Mucosa of descending colon (tissue), 3 donors: ENCODE measurements around the gene BCDIN3D. TPM values are rescaled to one million over a fixed set of nuclear protein-coding genes. Genes with fewer than 3 reads are reported as not detected.
A peak's percentile ranks its signal among the peaks of the same experiment; 100 is the strongest.

Experiments
- ATAC-seq: fragments of 200-7000 bp; cut with Tn5 transposase; one replicate; pipeline ENCODE4 v1.9.1; 2020; ENCODE audit warnings: mild to moderate bottlenecking, moderate library complexity
- DNase-seq, 3 donors: peaks; one replicate each; pipeline ENCODE4 v3.0.0-alpha.2; 2020
- H3K36me3 ChIP-seq: fragments of 200-600 bp; one replicate; pipeline ENCODE4 v1.8.0; 2021; ENCODE audit warnings: low read depth, mild to moderate bottlenecking
- H3K4me1 ChIP-seq: fragments of 200-600 bp; one replicate; pipeline ENCODE4 v1.8.0; 2021; ENCODE audit warnings: low read depth, mild to moderate bottlenecking
- H3K4me3 ChIP-seq: fragments of 200-600 bp; one replicate; pipeline ENCODE4 v1.8.0; 2021; ENCODE audit warnings: mild to moderate bottlenecking
- H3K9me3 ChIP-seq: fragments of 200-600 bp; one replicate; pipeline ENCODE4 v1.8.0; 2021; ENCODE audit warnings: mild to moderate bottlenecking
- intact Hi-C, 2 donors: fragments of 100-400 bp; cut with DNase I in 1 of 2; cut with micrococcal nuclease in 1 of 2; formaldehyde crosslinking; loops; one replicate each; pipeline versions ENCODE4 v1.11.0 to v1.11.1; 2022; cut with DNase I, micrococcal nuclease
- total RNA-seq, 3 donors: library from RNA; stranded (reverse); fragmentation: NEBNext Ultra II Directional in 2 of 3; extraction: Animal tissue kit (Norgen Biotek cat#: 25700) in 2 of 3; gene quantifications; one replicate each; pipeline versions ENCODE4 v1.2.1 to v1.2.4, GENCODE V29; 2021 to 2023
- TF ChIP-seq, protein P1 (sequence below): fragments of 200-600 bp; IDR thresholded peaks from one replicate; pipeline ENCODE4 v1.8.0; 2022; ENCODE audit warnings: antibody characterized with exemption, mild to moderate bottlenecking
- donor health status: DM: no; HTN: no; CAD: no; lungs with moderate emphysema.
- donor health status: DM: no; HTN: no; CAD: no.
- donor health status: DM: no; HTN: yes; CAD: no.

BCDIN3D gene
- total RNA-seq, 3 donors from 2014 or later = 3.0 to 5.0 (median 3.7) TPM

DNA sequence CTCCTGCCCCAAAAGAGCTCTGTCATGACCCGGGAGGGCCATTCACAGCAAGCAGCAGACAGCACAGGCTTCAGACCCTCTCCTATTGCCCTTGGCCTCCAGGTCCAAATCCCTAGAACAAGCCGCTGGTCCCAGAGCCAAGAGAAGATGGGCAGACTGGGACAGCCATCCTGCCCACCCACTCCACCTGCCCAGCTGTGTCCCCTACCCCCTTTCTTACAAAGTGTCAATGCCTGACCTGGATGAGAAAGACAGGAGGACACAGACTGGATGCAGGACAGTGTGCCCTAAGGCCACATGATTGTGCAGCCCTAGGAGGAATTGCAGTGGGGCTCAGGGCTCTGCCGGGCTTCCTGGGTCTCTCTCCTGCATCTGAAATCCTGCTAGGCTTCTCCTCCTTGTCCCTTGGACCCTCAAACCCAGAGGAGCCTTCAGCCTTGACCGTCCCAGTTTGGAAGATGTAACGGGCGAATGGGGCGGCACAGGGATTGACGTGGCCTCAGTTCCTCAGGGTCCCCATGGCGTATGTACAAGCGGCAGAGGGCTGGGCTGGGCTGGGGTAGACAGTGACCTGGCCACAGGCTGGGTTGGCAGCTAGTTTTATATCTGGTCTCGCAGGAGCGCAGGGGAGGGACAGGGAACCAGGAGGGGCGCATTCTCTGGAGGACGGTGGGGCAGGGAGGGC is 27.1 kb upstream of the BCDIN3D start:
- intact Hi-C loops = no loop called here
- no peak for ATAC-seq
- DNase-seq = no peak
- Histone ChIP-seq H3K36me3 (no peaks in the 10 kb centered on the region), H3K9me3 (no peaks in the 10 kb centered on the region), H3K4me1 (no peaks in the 10 kb centered on the region), H3K4me3 (no peak overlapping the region)
- TF ChIP-seq, protein P1, sequence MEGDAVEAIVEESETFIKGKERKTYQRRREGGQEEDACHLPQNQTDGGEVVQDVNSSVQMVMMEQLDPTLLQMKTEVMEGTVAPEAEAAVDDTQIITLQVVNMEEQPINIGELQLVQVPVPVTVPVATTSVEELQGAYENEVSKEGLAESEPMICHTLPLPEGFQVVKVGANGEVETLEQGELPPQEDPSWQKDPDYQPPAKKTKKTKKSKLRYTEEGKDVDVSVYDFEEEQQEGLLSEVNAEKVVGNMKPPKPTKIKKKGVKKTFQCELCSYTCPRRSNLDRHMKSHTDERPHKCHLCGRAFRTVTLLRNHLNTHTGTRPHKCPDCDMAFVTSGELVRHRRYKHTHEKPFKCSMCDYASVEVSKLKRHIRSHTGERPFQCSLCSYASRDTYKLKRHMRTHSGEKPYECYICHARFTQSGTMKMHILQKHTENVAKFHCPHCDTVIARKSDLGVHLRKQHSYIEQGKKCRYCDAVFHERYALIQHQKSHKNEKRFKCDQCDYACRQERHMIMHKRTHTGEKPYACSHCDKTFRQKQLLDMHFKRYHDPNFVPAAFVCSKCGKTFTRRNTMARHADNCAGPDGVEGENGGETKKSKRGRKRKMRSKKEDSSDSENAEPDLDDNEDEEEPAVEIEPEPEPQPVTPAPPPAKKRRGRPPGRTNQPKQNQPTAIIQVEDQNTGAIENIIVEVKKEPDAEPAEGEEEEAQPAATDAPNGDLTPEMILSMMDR = no peak

DNA sequence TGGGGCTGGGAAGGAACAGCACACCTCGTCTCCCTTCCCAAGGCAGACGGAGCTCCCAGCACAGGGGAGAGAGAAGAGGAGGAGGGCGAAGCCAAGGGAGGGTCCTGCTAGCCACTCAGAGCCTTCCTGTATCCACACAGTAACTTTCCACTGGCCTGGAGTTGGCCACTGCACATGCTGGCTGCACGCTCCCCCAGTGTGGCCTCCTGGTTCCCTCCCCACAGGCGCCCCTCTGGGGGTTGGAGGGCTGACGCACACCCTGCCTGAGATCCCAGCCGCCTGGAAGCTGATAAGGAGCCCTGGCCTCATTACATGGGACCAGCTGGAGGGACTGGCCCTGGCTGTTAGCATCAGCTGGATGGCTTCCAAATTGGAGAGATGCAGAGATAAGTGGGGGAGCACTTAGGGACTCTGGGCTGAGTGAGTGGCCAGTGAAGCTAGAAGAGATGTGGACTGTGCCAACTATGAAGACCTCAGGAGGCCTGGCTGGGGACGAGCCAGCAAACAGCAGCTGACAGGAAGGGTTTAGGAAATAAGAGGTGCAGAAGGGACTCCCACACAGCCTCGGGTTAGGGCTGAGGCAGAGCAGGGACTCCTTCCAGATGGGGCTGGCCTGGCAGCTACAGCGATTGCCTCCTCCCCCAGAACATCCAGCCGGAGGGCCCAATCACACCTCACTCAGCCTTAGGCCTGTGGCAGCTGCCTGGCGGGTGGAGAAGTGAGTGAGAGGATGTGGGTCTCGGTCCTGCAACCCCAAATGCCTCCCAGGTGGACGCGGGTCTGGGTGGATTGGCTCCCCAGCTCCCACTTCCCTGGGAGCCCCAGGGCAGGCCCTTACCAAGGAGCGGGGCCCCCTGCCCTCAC is 26.3 kb upstream of the BCDIN3D start:
- TF ChIP-seq, protein P1 = no peak
- ATAC-seq (peak; percentile 49), DNase-seq (peak; percentile 53 to 78 (median 59))
- Histone ChIP-seq H3K4me3 (no peak overlapping the region), H3K36me3 (no peaks in the 10 kb centered on the region), H3K9me3 (no peaks in the 10 kb centered on the region), H3K4me1 (no peaks in the 10 kb centered on the region)
- intact Hi-C loops = no loop called here

DNA sequence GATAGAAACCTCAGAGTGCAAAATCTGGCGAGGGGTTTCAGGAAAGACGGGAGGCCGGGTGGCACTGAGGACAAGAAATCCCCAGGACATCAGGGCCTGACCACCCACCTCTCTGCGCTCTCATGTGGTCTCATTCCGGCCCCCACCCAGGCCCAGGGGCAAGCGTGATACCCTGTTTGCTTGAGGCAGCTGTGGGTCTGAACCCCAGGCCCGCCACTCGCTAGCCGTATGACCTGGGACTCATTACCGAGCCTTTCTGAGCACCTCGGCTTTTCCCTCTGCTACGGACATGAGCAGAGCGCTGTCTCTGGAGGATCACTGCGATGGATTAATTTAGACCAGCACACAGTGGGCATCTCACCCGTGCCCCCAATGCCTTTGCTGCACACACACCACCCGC is 25.5 kb upstream of the BCDIN3D start:
- Histone ChIP-seq H3K4me3 (no peak overlapping the region), H3K4me1 (no peaks in the 10 kb centered on the region), H3K9me3 (no peaks in the 10 kb centered on the region), H3K36me3 (no peaks in the 10 kb centered on the region)
- intact Hi-C loops = no loop called here
- TF ChIP-seq, protein P1 = no peak
- DNase-seq = no peak
- ATAC-seq = no peak

DNA sequence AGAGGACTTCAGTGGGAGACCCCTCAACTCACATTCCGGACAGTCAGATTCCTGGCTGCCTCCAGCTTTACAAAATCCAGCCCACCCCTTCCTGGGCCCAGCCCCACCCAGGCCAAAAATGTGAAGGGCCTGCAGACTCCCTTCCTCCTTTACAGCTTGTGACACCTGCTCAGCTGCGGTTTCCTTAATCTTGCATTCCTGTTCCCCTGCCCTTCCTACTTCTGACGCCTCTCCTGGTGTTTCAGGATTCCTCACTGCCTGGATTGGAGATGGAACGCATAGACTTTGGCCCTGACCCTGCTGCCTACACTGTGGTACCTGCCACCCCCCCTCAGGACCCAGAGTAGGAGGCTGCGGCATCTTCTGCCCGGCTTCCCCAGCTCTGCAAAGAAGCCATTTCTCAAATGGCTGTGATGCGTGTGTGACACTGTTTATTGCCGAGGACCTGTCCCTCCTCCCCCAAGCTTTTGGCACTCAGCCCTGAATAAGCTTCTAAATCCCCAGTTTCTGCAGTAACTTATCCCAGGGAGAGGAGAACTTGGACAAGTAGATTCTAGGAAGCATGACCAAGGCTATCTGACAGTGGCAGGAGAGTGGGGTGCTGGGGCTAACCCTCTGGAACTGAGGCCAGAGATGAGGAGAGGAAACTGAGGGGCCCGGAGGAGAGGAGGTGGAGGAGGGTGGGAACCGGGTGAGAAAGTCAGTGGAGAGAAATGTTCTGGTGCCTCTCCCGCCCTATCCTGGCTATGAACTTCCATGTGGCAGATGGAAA is 24.9 kb upstream of the BCDIN3D start:
- peak; percentile 43 for ATAC-seq
- DNase-seq = no peak

More for the DNA sequence above, 24.9 kb upstream of the BCDIN3D start:
- intact Hi-C loops = no loop called here
- H3K9me3 ChIP-seq = no peaks in the 10 kb centered on the region
- TF ChIP-seq, protein P1 = no peak
- H3K4me3 ChIP-seq = no peak overlapping the region
- H3K36me3 ChIP-seq = no peaks in the 10 kb centered on the region
- no peaks in the 10 kb centered on the region for H3K4me1 ChIP-seq
